GM21447 (cell line): ENCODE data around the gene FOXL2NB.

Experiments used
- ATAC-seq: cut with Tn5 transposase; IDR thresholded peaks from one replicate; pipeline ENCODE4 v1.9.1; 2021; ENCODE audit not compliant: unreplicated experiment

FOXL2NB gene

DNA sequence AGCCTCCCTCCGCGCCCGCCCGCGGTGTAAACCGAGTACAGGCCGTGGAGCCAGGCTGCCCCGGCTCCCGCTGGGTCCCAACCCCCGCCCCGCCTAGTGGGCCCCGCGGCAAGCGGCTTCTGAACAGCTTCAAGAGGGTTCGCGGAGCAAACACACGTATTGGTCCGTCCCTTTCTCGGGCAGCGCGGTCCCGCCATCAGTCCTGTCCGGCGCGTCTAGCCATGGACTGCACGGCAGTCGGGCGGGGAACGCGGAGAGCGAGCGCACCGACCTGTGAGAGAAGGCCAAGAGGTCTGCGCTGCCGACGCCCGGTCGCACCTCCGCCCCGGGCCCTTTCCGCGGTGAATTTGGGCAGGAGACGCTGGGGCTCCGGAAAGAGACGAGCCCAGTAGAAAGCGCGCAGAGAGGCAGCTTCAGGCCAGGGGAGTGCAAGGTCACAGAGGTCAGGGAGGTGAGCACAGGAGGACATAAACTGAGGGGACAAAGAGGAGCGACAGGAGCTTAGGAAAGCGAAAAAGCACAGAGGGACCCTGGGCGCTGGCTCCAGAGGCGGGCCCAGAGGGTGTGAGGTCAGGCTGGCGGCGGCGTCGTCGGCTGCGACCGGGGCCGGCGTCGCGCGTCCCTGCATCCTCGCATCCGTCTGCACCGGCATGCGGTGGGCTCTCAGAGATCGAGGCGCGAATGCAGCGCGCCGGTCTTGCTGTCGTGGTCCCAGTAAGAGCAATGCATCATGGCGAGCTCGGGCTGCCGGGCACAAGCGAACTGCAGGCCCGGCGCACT is 1.9 kb upstream of the FOXL2NB start:
- no peak for ATAC-seq

DNA sequence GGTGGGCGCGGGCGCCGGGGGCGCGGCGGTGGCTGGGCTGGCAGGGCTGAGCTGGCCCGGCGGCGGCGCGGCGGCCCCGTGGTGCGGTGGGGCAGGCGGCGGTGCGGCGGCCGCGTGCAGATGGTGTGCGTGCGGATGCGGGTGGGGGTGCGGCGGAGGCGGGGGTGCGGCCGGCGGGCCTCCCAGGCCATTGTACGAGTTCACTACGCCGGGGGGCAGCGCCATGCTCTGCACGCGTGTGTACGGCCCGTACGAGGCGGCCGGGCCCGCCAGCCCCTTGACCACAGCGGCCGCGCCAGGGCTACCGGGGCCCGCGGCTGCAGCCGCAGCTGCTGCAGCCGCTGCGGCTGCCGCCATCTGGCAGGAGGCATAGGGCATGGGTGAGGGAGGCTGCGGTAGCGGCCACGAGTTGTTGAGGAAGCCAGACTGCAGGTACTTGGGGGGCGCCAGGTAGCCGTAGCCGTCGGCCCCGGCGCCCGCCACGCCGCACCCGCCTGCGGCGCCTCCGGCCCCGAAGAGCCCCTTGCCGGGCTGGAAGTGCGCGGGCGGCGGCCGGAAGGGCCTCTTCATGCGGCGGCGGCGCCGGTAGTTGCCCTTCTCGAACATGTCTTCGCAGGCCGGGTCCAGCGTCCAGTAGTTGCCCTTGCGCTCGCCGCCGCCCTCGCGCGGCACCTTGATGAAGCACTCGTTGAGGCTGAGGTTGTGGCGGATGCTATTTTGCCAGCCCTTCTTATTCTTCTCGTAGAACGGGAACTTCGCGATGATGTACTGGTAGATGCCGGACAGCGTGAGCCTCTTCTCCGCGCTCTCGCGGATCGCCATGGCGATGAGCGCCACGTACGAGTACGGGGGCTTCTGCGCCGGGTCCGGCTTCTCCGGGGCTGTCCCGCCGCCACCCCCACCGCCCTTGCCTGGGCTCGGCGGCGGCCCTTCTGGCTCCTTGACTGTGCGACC is 1.0 kb upstream of the FOXL2NB start:
- ATAC-seq = no peak

DNA sequence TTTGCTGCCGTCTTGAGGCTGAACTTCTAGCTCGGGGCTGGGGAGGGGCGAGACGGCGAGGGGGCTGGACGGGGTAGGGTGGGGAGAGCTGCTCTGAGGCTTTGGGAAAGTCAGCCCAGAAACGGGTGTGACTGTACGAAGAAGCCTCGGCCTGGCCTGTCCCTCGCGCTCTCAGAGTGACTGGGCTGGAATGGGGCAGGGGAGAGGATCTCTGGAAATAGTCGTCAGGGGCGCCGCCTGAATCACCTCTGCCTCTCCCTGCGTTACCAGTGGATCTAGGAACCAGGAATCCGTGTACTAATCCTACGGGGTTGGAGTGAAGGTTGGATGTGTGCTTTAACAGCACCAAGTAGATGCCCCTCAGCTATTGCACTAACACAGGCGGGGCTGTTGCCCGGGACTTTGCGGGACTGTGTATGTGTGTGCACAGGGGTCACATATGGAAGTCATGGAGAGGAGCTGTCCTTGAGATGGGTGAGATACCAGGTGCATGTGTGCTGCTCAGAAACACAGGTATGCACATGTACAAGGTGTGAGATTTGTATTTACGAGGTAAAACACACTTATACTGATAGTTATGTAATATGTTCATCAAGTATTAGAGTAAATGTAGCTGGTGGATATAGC is 591 bp downstream of the FOXL2NB start:
- ATAC-seq = no peak

DNA sequence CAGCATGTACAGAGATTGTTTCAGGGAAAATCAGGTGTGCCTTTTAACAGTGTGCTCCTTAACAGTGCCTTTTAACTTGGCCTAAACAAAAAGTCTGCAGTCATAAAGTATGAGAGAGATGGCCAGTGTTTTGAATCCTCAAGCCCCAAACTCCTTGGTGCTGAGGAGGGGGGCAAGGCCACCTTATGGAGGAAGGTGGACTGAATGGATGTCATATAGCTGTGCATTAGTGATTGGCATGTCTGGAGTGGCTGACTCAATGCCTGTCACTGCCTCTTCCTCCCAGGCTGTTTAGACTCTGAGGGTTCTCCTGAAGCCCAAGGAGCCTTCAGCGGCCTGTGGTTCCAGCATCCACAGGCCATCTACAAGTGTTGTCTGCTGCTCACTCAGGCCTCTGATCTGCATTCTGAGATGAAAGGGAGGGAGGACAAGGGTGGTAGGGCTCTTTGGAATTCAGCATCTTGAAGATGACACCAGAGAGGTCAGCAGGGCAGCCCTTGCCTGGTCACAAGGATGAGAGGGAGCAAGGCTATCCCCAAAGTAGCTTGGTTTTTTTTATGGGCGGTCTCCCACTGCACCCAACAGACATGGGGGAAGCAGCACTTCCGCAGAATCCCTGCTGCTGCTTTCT is 1.5 kb downstream of the FOXL2NB start:
- ATAC-seq = no peak

DNA sequence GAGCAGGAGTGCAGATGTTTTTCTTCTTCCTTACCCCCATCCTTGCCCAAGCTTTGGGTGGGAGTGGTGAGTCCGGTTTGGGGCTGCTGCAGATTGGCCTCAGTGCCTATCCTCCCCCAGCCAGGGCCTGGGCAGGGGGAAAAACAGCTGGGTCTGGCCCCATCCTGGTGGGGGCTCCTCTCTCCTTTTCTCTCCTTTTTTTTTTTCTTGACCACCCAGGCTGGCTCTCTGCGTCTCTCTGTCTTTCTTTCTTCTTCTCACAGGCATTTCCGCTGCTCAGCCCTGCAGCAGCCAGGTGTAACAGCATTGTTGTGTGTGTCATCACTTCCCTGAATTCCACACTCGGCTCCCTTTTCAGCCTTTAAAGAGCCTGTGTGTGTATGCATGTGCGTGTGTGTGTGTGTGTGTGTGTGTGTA is 2.0 kb downstream of the FOXL2NB start:
- no peak for ATAC-seq

DNA sequence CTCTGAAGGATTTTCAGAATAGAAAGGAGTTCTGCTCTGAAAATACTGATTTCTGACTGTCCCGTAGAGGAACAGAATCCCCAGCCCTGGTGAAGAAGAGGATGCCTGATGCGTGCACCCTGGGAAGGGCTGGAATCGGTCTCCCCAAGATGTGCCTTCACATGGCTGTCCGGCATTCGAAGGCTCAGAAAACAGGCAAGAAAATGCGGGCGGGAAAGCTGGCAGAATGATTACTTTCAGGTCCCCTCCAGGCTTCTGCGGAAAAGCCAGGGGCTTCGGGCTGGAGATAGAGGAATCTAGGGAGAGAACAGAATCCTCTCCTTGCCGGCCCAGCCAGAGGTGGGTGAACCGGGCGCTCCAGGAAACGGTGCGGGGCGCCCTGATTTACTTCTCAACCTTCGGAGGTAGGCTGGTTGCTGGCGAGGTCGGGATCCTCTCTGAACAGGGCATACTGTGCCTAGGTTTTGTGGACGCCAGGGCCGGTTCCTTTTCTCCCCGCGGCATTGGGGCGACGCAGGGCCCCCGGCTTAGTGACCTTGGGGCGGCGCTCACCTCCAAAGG is 2.5 kb downstream of the FOXL2NB start:
- ATAC-seq = no peak

DNA sequence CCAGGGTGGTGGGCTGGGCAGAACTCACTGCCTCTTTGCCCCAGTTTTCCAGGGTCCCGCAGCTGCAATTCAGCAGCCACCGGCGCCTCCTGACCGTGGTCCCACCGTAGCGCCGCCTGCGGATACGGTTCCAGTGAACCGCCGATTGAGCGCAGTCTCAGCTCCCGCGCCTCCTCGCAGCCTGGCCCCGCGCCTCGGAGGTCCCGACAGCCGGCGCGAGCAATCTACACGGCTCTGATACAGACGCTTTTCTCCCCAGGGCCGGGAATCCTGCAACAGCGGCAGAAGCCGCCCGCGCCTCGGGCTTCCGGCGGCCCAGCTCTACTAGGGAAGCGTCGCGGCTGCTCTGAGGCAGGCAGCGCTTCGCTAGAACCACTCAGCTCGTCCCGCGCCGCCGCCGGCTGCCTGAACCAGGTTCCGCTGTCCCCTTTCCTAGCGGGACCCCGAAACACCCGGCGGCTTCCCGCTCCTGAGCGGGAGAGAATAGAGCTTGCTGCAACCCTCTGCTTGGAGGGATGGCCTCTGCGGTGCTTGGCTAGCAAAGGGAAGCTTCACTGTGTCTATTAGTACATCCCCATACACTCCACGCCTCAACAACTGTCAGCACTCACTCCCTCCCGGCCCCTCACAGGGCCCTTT is 3.1 kb downstream of the FOXL2NB start:
- no peak for ATAC-seq

DNA sequence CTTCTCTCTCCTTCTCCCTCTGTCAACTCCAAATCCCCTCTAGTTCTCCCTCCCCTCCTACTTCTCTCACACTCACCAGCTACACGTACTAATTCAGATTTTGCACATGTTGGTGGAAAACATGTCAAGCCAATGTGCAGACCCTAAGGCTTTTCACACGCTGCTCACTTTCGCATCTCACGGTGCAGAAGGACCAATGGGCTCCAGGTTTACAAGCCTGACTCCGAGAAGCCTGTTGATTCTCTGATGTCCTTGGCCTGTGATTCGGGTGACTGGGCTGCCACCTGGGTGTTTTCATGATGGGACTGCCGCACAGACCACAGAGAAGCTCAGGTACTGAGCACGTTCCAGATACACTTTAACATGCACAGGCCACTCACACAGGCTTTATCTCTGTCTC is 3.7 kb downstream of the FOXL2NB start:
- no peak for ATAC-seq

DNA sequence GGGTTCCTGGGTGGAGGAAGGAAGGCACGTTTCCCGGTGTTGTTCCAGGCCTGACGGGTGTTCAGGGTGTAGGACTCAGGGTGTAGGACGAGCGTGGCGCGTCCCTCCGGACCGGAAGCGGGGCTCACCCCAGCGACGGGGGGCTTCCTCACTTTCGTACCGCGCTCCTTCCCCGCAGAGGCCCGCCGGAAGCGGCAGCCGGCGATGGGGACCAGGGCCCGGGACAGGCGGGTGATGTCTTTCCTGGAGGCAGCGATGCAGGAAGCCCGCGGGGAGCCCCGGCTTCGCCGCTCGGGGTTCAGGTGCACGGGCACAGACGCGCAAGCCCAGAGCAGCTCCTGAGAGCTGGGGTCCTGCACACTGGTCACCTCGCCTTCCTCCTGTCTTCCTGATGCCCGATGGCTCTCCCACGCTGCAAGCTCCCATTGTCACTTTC is 13.4 kb downstream of the FOXL2NB start:
- ATAC-seq = no peak

DNA sequence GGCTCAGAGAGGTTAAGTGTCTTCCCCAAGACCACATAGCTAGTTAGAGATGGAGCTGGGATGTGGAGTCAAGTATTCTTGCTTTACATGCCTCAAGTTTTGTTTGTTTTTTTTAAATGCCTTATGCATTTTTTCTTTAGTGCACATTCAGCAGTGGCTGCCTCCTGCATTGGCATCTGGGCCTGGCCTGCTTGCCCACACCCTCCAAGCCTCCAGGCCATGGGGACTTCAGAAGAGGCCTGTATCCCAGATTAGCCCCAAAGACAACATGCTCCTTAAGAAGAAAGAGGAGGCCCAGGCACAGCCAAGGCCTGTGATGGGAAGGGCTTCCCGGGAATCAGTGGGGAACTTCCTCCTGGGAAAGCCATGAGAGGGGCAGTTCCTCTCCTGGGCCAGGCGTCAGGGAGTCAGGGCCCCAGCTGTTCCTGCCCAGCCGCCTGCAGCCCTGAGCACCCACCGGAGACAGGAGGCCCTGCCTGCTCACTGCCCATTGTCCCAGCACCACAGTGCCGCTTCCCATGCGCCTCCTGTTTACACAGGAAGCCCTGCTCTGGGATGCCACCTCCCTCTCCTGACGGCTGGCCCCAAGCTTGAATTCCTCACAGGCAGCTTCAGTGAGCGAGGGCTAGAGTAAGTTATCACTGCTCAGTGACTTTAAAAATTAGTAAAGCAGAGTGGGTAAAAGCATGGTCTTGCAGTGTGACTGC is 16.0 kb downstream of the FOXL2NB start:
- ATAC-seq = no peak

DNA sequence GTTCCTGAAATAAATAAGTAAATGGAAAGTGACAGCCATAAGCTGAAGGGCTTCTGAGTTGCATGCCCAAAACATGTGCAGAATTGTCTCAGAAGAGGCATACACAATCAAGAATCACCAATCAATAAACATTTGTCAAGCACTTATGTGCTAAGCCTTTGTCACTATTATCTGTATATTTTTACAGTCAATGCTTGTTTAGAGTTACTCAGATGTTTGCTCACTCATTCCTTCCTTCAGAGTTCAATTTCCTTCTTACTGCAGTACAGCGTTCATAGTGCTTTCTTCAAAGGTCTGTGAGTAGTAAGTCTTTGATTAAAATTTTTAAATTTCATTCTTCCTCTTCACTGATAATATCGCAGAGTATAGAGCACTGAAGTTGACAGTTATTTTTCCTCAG is 17.2 kb downstream of the FOXL2NB start:
- no peak for ATAC-seq

DNA sequence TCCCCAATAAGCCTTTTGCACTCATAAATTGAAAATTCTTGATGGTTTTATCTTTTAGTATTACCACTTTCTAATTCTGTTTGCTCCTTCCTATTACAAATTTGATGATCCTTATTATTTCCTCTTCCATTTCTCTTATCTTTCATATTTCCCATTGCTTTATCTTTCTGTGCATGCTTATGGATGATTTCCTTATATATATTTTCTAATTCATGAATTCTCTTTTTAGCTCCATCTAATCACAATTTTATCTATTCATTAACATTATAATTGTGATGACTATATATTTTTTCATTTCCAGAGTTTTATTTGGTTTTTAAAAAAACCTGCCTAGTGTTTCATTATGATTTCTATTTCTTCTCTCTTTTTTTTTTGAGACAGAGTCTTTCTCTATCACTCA is 17.9 kb downstream of the FOXL2NB start:
- no peak for ATAC-seq

DNA sequence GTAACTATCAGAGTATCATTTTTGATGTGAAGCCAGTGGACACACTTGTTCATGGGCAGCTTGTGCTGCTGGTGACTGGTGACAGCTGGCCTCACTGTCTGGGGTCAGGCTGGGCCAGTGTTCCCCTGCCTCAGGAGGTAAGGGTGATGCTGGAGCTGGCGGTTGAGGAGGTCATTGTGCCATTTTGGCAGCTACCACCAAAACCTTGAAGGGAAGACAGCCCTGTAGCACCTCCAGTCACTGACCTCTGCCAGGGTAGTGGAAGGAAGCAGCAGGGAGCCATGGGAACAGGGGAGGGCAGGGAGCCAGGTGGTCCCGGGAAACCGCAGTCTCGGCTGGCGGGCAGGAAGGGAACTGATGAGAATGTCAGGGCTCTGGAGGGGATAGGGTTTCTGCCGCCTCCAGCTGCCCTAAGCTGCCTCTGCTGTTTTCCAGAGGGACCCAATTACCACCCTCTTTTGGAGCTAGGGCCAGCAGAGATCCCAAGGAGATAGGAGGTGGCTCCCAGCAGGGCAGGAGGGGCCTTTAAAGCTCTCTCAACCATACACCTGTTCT is 24.8 kb downstream of the FOXL2NB start:
- no peak for ATAC-seq

DNA sequence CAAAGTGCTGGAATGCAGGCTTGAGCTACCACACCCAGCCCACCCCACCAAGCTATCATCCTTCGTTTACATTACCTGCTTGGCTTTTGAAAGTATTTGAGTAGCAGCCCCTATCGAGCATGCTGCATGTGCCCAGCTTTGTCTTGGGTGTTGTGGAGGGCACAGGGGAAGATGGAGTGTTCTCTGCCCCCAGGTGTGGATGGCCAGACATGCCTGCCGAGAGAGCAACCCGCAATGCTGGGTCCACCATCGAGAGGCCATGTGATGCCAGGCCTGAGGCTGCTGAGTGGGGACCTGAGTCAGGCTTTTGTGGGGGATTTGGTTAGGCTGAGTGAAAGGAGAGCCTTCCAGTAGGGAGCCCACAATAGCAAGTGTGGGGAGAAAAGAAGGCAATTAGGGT is 25.9 kb downstream of the FOXL2NB start:
- no peak for ATAC-seq

DNA sequence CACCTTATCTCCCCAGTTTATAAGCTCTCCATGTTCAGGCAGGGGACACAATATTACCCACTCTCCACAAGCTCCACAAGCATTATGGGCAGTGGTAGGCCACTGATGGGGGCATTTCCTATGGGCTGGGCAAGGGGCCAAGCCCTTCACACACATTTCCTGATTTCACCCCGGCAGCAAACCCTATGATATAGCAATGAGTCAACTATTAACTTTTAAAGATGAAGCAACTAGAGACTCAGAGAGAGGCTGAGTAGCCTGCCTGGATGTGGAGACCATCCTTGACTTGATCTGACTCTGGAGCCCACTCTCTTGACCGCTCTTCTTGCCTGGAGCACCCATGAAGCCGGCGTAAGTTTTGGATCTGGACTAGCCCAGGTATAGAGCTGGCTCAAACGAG is 27.4 kb downstream of the FOXL2NB start:
- no peak for ATAC-seq

DNA sequence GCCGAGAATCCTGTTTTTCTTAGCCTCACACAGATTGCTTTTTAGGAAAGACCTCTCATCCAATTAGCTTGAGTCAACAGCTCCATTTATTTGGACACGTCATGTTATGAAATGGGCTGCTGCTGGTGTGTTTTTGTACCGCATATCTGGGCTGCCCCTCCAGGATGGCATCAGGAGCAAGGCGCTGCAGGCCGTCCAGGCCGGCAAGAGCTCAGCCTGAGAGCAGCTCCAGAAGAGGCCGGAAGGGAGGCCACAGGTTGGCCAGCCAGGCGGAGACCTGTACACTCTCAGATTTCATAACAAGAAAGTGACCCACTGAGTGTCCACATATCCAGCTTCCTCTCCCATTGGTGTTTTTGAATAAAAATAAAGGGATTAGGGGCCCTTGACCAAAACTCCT is 28.3 kb downstream of the FOXL2NB start:
- no peak for ATAC-seq

DNA sequence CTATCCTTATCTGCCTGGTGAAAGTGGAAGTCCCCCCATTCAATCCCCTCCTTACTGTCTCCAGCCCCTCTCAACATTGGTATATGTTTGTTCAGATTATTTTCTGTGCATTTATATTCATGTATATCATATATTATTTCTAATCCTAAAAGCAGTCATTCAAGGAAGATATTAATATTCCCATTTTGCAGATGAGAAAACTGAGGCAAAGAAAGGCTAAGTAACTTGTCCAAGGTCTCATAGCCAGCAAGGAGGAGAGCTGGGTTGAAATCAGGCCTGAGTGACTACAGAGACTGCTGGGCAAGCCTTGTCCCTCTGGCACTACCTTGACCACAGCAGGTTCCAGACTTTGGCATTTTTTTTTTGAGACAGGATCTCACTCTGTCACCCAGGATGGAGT is 29.0 kb downstream of the FOXL2NB start:
- no peak for ATAC-seq

DNA sequence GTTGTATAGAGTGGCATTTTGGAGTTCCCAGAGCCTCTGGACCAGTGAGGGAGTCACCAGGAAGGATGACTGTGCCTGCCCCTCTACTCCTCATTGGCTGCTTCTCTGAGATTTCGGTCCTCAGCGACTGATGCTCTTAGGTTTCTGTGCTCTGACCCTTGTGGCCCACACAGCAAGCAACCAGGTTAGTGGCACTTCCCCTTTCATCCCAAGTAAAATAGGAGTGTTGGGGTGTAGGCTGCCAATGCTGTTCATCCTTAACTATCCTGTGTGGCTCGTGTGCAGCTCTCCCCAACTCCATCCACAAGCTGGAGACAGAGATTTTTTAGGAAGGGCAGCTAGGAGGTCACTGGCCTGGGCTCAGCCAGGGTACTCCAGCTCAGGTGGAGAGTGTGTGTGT is 37.8 kb downstream of the FOXL2NB start:
- no peak for ATAC-seq

DNA sequence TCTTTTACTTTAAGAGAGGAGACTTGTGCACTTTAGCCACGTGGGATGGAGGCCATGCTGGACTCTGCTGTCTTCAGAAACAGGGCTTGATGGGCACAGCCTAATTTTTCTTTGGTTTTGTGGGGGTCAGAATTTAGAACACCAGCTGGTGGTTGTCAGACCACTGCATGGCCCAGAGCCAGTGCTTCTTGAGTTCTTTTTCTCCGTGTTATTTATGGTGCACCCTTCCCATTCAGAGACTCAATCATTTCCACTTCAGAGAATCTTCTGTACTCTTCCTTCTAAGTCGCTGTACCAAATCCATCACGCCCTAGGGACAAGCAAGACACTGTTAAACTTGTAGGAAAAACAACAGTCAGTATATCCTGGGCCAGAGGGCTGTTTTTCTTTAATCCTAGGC is 38.9 kb downstream of the FOXL2NB start:
- ATAC-seq = no peak
